Stimulated activated CD4-positive, alpha-beta T cell treated with anti-CD3 and anti-CD28 coated beads, Interleukin-15, amount 100 ng/mL, for 48 hours (primary cell): ENCODE measurements around the gene ESRRB.

Experiments used
- DNase-seq, 2 donors: peaks; one replicate each; pipeline ENCODE4 v3.0.0-alpha.2; 2020; ENCODE audit warnings: low read depth in 2 of 2

ESRRB gene

DNA sequence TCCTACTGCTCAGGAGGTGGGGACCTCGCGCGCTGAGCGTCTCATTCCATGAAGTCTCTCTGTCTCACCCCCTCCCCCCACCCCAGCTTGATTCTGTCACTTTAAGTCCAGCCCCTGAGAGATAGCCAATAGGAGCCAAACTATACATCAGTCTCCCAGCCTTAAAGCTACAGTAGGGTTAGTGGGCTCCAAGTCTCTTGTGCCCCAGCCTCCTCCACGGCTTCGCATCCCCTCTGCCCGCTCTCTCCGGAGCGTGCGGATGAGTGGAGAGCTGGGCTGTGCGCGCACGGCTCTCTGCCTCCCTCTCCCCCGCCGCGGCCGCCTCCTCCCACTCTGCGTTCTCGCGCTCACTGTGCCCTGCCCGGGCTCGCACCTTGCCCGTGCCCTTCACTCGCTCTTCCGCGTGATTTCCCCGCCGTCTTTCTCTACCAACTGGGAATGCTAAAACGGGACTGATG, at the start of gene ESRRB:
Gene ESRRB (plus strand): TSS at position 191 of the 458 bp plus-strand sequence. CDS start 265 bp downstream, at position 456.
- DNase-seq, result no peak

DNA sequence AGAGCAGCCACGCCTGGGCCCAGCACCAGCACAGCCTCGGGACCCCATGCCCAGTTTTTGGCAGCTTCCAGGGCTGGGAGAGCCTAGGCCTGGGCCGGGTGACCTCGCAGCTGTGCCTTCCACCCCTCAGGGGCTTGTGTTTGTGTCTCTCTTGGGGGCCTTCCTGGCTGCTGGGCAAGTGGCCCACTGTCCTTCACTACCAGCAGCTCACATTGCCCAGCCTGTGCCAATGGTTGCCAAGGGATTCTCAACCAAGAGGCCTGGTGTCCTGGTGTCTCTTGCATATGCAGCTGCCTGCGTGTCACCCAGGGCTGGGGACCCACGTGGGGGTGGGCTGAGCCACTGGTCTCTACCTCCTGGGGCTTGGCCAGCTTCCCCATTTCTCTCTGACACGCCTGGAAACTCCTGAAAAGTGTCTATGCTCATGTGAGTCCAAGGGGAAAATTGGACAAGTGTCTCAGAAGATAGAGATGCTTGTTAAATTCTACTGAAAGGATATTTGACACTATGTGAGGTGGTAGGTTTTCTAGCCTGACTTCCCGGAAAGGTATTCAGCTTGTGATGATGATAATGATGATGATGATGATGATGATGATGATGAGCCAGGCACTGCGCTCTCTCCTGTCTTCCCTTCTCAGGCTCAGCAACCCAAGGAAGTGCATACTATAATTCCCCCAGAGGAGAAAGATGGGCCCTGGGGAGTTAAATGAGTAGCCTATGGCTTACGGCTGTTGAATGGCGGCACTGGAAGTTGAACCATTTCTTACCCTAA, 48.8 kb upstream of the ESRRB start:
- DNase-seq, result no peak

DNA sequence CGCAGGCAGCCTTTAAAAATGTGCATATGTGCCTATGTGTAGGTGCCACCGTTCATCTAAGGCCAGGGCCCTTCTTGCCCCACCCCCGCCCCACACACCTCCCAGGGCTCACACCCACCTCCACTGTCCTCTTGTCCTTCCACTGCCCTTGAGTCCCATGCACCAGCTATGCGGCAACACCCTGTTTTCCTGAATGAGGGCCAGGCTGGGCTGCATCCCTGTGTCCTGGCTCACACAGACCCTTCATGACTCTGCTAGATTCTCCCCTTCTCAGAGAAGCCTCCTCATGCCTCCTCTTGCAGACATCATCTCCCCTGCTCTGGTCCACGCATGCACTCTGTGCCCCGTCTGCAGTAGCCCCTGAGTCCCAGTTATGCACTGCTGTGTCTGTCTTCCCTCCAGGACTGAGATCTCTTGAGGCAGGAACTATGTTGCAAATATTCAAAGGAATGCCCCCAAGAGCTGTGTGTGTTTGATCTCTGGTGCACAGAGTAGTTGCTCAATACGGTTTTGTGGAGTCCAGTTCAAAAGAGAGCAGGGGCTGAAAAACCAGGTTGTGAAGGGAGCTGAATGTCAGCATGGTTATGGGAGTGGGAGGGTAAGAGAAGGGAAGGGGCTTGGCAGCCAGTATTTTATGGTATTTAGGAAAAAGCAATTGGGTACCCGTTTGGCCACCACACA, 47.3 kb upstream of the ESRRB start:
- DNase-seq, result no peak

DNA sequence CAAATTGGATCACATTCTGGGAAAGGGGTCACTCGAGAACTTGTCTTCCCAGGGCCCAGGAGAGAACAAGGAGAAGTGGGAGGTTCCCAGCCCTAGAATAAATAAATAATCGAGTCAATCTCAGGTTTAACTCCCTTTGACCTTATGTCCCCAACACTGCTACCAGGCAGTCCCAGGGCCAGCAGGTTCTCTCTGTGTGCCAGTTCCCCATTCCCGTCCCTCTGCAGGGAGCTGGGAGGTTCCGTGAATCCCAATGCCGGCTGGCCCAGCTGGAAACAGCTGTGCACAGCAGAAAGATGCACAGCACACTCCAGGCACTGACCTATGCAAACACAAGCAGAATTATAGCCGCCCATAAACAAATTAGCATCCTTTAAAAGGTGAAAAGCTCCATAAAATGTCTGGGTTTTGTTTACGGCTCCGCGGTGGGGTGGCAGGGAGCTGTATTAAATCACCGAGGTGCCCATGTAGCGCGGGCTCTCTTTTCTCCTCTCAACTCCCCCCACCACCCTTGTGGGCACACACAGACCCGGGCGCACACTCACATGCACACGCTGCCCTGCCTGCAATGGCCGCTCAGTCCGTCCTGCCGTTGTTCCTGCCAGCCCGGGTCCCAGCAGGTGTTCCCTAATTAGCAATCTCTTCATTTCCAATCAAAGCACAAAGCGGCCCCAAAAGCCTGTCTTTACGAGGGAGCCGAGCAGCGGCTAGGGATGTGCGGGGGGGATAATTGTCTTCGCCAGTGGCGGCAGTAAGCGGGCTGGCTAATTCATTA, 46.6 kb upstream of the ESRRB start:
- no peak for DNase-seq

DNA sequence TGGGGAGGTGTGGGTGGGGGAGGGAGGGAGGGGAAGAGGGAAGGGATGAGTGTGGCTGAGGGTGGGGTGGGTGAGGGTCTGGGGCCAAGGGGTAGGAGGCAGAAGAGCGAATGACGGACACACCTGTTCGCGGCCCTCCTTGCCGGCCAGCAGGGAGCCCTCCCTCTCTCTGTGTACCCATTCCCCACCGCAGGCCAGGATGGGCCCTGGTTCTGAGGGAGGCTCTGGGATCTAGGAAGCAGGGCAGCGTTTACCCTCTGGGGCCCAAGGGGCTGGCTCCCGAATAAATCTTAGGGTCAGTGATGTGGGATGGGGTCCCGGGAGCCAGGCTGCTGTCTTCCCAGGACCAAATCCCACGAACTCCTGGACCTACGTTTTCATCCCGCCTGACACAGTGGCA, 46.0 kb upstream of the ESRRB start:
- no peak for DNase-seq

DNA sequence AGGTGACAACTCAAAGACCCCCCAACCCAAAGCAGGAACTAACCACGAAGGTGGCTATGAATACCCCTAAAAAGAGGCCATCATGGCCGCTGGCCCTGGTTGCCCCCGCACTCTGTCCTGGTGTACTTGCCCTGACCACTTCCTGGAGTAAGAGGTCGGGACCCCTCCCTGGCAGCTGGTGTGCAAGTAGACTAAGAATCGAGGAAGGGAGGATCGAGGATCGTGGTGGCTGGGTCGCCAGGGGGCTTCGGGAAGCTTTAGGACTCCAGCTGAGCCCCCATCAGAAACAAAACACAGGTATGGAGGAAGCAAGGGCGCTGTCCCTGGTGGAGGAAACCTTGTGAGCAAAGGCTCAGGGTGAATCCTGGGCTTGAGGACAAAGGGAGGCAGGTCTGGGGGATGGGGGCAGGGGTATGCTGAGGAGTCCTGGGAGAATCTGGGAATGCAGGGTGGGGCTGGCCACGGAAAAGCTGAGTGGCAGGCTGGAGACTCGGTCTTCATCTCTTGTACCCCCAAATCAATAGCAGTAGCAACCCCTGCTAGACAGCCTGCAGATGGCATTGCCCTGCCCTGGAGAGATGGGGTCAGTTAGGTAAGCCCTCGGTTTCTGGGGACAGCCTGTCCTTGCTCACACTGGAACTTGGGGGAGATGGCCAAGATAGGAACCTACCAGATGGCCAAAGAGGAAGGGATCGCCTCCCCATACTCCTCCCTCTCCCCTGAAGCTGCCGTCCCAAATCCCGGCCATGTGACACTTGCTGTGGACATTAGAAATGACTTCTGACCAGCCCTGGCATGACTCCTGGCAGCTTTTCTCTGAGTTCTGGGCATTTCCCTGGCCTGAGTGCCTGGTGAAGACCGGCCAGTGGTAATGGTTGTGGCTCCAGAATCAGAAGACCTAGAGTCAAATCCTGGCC, 45.3 kb upstream of the ESRRB start:
- DNase-seq, result no peak

DNA sequence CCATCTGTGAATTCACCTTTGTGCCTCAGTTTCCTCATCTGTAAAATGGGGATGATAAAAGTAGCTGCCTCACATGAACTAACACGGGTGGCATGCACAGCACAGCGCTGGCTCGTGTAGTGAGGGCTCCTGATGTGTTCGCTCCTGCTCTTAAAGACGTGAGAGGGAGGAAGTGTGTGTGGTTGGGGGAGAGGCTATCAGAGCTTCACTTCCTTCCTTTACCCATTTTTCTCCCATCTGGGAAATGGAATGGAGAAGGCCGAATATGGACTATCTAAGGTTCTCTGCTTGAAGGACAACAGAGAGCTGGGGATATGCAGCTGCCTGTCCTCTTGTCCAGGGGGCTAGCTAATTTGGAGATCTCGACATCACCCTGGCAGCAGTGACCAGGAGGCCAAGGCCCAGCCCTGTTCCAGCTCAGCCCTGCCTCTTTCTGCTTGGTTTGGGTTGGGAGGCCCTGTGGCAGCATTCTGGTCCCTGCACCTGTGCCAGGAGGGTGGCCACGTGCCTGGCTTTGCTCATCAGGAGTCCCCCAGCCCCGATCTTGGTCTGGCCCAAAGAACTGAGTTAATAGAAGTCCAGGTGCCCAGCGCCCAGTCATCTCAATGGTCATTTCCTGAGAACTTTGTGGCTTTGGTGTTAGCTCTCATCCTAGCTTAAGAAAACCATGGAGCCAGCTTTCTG, 44.5 kb upstream of the ESRRB start:
- DNase-seq, result no peak

DNA sequence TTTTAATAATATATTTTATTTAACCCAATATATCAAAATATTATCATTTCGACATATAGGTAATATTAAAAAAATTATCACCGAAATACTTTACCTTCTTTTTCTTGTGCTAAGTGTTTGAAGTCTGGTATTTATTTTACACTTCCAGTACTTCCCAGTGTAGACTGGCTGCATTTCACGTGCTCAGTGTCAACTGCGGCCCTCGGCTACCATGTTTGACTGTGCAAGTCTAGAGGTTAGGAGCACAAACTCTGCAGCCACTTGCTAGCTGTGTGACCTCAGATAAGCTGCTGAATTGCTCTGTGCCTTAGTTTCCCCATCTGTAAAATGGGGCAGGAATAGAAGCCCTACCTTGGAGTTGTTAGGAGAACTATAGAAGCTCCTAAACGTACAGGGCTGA, 42.3 kb upstream of the ESRRB start:
- DNase-seq, result no peak

DNA sequence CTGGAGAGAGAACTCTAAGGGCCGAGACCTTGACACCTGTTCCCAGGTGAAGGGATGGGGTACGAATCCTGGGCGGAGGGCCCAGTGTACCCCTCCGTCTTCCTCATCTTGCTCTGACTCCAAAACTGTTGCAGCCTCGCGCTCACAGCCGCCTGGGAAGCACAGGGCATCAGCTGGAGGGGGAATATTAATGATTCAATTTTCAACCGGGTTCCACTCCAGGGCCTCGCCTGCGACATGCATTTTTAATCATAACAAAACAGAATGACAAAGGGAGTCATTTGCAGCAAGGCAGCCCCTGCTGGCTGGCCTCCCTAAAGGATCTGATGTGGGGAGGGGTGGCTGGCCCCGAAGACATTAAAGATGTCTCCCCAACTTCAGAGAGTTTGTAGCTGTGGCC, 41.6 kb upstream of the ESRRB start:
- no peak for DNase-seq

DNA sequence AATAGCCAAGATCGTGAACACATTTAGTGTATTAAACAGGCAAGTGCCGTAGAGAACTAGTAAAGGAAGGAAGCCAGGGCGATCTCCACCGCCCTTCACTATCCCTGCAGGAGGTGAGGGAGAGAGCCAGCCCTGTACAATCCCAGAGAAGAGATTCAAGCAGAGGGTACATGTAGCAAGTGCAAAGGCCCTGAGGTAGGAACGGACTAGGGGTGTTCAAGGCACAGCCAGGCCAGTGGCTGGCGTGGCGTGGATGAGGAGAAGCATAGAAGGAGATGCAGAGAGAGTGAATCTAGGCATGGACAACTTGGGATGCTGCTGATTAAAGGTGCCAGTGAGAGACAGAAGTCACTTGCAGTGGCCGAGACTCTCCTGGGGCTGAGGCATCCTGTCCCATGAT, 39.1 kb upstream of the ESRRB start:
- DNase-seq, result no peak

DNA sequence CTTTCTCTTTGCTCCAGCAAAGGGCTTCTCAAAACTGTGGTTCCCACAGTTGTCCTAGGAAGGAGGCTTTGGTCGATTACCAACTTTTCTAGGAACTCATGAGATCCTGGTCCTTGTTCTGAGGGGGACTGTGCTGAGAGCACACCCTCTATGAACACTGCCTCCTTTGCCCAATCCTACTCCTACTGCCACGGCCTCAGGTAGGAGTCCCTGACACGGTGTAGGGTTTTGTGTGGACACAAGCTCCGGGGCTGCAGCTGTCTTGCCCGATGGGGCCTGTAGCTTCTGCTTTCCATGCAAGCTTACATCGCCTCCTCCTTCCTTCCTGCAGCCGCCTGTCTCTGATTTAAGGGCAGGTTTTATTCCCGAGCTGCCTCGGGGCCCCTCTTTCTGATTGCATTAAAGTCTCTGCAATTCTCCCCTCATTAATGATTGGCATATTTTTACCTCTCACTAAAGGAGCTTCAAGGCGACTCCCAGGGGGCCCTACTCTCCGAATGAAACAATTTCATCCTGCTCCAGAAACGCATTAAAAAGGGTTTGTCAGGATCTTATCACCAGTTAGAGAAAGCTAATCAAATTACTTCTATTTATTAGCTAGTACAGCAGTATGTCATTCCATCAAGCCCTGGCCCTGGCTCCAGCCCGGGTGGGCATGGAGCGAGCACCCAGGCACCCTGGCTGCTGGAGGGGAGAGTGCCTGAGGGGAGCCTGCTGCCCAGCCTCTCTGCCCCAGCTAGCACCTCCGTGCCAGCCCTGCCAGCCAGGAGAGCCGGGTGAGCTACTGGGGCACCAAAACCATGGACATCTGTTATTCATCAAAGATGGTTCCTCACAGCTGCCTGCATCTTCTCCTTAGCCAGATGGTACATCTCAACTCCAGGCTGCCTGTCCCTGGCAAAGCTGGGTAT, 38.0 kb upstream of the ESRRB start:
- no peak for DNase-seq

DNA sequence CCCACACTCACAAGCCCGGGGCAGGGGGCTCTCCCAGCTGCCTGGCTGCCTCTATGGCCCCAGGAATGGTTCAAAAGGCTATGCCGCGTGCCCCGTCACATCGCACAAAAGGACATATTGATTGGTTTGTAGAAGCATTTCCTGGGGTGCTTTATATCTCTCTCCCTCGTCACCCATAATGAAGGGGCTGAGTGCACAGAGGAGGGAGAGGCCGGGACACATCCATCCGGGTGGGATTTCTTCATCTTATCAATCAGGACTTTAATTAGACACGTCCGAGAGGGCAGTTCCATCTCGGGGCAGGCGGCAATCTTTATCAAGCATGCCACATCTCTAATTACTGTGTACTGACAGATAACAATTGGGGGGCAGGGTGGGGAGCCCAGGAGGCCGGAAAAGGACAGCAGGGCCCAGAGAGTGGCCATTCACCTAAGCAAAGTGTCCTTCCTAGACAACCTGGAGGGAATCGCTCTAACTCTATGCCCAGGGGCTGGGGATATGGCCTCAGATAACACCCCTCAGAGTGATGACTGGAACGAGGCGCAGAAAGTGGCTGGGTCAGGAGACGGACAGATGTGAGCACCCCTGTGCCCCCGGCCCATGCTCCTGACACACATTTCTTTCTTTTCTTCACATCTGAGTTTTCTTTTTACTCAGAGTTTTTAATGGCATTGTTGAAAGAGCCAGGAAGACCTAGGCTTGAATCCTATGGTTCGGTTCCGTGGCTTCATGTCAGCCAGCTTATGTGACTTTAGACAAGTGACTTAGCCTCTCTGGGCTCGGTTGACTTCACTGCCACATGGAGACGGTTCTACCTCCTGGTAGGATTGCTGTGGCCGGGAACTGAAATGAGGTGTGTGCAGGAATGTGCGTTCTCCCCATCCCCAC, 36.0 kb upstream of the ESRRB start:
- no peak for DNase-seq

DNA sequence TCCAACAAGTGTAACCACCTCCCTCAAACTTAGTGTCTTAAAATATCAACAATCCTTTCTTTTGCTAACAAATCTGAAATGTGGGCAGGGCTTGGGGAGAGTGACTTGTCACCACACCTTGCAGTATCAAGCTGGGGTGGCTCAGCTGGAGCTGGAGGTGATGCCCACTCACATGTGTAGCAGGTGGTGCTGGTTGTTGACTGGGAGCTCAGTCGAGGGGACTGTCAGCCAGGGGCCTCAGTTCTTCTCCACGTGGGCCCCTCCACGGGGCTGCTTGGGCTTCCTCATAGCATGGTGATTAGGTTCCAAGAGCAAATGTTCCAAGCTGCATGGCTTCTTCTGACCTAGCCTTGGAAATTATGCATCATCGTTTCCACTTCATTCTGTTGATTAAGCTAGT, 32.6 kb upstream of the ESRRB start:
- DNase-seq, result no peak

DNA sequence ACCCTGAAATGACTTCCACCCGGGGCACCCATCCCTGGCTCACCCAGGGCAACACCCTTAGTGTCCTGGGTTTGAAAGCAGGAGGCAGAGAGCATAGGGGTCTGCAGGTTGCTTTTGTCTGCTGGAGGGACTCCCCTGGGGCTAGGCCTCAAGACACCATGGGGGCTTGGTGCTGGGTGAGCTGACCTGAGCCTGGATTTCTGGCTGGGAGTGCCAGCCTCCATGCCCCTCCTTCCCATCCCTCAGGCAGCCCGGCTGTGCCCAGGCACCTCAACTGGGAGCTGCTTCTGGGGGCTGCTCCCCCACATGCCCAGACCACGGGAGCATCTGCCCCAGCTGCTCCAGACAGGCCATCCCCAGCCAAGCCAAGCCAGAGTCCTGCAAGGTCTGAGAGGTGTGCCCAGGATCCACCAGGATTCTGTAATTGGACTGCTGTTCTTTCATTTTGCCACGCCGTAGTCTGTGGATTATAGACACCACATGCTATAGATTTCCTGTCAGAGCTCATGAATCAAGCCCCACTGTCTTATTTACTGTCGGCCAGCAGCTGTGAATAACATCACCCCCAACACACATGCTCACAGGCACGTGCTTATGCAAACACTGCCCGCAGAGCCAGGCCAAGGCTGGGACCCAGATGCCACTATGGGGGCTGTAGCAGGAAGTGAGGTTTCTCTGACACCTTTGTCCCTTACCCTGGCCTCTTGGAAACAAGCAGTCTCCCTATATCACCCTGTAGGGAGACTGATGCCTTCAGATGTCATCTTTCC, 29.4 kb upstream of the ESRRB start:
- DNase-seq, result no peak

DNA sequence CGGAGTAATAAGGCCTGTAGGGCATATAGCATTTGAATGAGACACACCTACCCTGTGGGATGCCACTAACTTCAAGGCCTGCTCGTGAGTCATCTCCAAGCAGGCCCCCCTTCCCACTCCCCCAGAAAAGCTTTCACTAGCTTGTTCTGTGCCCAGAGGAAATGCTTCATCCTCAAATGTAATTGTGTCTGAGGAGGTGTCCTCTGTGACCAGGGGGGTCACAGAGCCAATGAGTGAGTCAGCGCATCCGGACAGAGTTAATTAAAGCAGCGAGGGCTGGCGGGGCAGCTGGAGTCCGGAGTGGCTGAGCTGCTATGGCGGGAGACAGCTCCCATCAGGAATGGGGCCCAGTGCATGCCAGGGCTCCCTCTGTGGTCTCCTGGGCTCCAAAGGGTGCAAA, 27.0 kb upstream of the ESRRB start:
- DNase-seq, result no peak

DNA sequence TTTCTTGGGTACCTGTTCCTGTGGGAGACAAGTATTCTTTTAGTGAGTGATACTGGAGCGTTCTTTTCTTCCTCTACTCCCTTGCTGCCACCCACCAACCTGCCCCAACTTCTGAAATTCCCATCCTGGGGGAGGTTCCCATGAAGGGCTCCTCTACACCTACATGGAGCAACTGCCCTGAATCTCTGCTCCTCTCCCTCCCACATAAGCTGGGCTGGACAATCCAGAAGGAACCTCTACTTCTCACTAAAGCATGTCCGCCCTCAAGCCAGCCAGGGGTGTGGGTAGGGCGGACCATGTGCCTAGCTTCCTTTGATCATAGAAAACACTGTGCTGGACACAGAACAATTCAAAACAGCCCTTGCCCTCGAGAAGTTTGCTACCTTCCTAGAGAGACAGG, 25.9 kb upstream of the ESRRB start:
- DNase-seq, result no peak

DNA sequence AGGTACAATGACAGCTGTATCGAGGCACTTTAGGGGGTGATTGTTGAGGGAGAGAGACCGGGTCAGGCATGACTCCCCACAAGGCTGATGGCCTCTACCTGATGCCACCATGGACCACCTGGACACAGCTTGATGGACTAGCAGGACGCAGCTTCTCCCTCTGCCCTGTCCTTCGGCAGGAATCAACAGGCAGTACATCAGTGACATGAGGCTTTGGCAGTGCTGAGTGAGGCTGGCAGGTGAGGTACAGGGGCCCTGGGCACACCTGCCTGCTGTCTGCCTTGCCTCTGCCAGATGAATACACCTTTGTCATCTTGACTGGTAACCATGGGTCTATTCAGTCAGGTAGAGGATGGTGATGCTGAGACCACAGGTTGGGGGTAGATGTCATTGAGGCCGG, 25.3 kb upstream of the ESRRB start:
- no peak for DNase-seq

DNA sequence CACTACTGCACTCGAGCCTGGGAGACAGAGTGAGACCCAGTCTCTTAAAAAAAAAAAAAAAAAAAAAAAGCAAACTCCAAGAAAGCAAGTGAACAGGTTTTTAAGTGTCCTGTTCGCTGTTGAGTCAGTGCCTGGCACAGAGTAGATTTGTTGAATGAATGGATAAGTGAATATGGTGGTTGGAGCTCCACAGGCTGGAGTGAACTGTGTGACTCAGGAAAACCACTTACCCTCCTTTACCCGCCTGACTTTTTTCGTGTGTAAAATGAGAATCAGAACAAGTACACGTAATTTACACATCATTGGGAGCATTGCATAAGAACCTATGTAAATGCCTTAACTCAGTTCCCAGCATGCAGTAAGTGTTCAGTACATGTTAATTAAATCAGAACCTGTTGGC, 24.0 kb upstream of the ESRRB start:
- no peak for DNase-seq
